Stimulated activated CD4-positive, alpha-beta T cell treated with anti-CD3 and anti-CD28 coated beads, Interleukin-15, amount 100 ng/mL, for 1 hour (primary cell): ENCODE measurements around the gene GPX5.
"Not testable (repeated sequence)": the region's sequence is repeated elsewhere in the genome, so short reads cannot be mapped to it uniquely, and the experiment has no call there.

Experiments
- DNase-seq, 2 donors: peaks; one replicate each; pipeline ENCODE4 v3.0.0-alpha.2; 2020; ENCODE audit warnings: low read depth in 1 of 2, low spot score in 1 of 2

GPX5 gene

GRCh38 chr6:28525496-28526039 is at the start of gene GPX5:
Gene GPX5, plus strand, starts transcription at chr6:28525881. Its CDS starts 133 bp downstream, at chr6:28526014.
- no peak for DNase-seq

DNA sequence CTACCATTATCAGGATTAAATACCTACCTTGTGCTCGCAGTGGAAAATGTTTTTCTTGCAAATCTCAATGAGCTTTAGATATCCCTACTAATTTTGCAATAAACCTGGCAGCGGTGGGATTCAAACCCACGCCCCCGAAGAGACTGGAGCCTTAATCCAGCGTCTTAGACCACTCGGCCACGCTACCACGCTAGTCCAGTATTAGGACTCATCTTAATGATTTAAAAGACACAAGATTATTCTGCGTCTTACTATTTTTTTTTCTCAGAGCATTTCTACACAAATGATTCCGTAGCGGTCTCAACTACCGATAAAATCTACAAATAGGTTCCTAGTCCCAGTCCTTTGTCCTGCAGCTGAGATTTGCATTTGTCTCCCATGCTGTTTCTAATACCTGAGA is 47.2 kb upstream of the GPX5 start:
- DNase-seq, result no peak

DNA sequence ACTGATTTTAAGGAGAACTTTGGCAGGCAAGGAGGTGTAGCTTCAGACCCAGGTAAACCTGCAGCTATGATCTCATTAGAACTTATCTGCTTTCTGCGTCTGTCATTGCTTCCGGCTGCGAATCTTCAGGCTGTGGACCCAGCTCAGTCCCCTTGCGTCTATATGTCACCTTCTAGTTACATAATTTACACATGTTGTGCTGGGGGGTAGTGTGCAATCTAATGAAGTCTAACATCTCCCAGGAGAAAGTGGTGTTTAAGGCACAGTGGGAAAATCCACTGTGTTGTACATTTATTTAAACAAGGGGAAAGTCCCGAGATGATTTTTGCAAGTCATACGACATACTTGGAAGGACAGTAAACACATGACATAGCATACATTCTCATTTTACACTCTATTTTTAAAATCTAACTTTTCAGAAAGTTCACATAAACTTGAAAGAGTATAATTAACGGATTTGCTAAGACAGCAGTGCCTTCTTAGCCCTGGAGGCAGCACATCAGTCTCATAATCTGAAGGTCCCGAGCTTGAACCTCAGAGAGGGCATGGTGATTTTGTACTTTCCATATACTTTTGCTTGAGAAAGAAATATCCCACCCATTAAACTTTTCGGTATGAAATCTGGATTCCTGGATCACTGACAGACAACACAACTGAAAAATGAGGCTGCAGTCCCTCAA is 45.3 kb upstream of the GPX5 start:
- no peak for DNase-seq

DNA sequence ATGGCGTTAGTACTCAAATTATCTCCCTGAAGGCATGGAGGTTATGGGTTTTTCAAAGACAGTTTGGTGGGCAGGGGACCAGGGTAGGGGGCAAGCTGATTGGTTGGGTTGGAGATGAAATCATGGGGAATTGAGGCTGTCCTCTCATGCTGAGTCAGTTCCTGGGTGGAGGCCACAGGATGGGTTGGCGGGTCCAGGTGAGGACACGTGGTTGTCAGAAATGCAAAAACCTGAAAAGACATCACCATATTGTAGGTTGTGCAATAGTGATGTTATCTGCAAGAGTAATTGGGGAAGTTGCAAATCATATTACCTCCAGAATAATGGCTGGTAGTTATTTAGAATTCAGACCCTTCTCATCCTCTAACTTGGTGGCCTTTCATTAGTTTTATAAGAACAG is 40.2 kb upstream of the GPX5 start:
- DNase-seq, result no peak

DNA sequence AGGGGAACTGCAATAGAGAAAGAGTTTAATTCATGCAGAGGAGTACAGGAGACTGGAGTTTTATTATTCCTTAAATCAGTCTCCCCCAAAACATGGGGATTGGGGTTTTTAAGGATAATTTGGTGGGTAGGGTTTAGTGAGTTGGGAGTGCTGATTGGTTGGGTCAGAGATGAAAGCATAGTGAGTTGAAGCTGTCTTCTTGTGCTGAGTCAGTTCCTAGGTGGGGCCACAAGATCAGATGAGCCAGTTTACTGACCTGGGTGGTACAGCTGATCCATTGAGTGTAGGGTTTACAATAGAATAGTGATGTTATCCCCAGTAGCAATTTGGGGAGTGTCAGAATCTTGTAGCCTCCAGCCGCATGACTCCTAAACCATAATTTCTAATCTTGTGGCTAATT is 39.1 kb upstream of the GPX5 start:
- DNase-seq, result no peak

- no peak for DNase-seq
These were observed 38.5 kb upstream of the GPX5 start for GRCh38 chr6:28486988-28487742.

GRCh38 chr6:28488916-28489365 is 36.7 kb upstream of the GPX5 start:
- DNase-seq, result no peak

DNA sequence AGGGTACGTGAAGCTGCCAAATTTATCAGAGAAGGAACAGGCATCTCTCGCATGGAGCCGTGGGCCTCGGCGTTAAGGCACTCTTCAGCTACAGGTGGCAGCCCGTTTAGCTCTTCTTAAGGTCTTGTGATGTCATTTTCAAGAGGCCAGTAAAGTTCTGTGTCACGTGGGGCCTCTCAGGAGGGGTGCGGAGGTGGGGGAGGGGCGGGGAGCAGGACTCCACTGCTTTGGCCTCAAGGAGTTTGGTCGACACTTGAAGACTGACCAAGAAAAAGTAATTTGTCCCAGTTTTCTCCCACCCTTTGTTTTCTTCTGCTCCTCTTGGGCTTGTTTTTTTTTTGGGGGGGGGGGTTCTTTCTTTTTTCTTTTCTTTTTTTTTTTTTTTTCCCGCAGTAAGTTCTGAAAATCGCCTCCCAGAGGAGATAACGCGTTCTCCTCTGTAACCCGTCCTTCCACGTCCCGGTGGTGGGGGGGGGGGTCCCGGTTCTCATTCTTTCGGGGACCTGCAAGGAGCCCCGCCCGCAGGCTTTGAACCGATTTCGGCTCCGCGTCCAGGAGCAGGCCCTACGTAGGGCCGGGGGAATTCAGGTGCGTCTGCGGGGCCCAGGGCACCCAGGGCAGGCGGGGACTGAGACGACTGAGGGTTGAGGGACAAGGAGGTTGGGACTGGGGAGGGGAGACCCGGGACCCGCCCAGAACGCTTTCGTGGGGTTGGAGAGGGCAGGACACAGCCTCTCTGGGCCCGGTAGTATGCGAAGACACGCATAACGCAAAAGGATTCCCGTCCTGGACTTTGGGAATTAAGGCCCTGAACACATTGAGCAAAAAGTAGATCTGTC is 36.1 kb upstream of the GPX5 start:
- DNase-seq, result peak in 1 of 2 donors; percentile 21

DNA sequence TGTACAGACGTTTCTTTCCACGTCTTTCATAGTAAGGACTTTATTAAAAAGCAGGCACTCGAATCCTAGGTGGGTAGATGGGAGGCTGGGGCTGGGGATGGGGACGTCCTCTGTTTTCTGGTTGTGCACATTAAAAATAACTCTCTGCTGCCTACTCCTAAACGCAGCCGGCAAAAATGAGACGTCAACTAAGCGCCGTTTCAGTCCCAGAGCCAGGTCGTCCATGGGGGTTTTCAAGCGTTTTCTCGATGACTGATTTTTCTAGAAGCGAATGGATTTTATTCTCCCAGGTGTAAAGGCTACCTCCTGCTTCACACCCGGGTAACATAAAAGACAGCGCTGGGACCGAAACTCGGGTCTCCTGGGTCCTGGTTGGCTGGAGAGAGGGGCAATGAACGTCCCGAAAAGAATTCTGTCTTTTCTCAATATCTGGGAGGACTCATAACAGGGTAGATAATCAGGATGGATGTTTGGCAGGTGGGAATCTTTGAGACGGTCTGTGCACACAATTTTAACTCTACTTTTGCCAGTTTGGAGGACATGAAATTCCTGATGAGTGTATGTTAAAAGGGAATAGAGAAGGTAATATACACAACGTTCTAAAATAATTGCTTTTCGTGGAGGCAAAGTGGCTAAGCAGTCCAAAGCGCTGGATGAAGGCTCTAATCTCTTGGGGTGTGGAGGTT is 35.3 kb upstream of the GPX5 start:
- DNase-seq, result no peak

- DNase-seq, result no peak
These were observed 33.7 kb upstream of the GPX5 start for GRCh38 chr6:28491984-28492317.

GRCh38 chr6:28496099-28496779 is 29.4 kb upstream of the GPX5 start:
- no peak for DNase-seq

DNA sequence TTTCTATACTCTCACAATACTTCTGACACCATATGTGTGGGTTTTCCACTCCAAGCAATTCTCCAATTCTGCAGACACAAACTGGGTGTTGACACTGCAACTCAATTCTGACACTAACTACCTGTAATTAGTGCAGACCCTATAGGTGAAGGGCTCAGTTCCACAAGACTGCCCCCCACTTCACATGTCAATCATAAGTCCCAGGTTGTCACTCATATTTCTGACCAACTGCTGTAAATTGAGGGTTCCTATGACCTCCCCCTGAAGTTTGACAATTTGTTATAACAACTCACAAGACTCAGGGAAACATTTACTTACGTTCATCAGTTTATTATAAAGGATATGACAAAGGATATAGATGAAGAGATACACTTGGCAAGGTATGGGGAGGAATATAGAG is 28.4 kb upstream of the GPX5 start:
- no peak for DNase-seq

DNA sequence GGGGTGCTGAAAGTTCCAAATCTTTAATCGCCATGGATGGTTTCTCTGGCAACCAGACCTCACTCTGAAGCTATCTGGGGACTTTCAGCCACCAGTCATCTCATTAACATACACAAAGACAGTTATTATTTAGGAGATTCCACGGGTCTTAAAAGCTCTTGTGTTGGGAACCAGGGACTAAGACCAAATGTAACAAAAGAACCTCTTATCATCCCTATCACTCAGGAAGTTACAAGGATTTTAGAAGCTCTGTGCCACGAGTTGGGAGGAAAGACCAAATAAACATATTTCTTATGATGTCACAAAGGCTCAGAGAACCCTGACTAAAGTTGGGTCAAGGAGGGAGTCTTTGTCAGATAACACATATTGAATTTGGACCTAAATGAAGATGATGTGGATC is 27.8 kb upstream of the GPX5 start:
- DNase-seq, result no peak

GRCh38 chr6:28501259-28501658 is 24.4 kb upstream of the GPX5 start:
- DNase-seq, result no peak

- DNase-seq, result not testable (repeated sequence)
These were observed 23.5 kb upstream of the GPX5 start for GRCh38 chr6:28502136-28502535.

DNA sequence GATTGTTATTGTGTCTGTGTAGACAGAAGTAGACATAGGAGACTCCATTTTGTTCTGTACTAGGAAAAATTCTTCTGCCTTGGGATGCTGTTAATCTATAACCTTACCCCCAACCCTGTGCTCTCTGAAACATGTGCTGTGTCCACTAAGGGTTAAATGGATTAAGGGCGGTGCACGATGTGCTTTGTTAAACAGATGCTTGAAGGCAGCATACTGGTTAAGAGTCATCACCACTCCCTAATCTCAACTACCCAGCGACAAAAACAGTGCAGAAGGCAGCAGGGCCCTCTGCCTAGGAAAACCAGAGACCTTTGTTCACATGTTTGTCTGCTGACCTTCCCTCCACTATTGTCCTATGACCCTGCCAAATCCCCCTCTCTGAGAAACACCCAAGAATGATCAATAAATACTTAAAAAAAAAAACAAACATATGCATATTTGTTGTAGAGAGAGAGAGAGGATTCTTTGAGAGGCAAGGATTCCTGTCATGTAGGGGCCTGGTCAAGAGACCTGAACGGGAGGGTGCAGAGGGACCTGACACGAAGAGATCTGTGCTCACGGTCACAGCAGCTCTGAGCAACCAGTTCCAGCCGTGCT is 22.9 kb upstream of the GPX5 start:
- not testable (repeated sequence) for DNase-seq

DNA sequence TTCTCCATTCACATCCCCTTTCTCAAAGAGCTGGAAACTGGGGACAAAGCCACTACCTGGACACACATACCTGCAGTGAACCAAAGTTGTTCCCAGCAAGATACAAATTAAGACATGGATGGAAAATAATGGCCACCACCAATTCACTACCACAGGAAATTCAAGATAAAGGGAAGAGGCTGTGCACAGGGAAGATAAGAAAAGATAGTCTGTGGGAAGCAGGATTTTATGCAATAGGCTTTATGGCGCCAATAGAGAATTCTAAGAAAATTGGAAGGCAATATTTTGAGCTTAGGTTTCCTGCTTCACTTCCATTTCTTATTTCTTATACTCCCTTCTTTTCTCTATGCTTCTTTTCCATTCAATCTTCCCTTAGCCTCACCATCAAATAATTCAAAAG is 19.9 kb upstream of the GPX5 start:
- DNase-seq, result no peak

DNA sequence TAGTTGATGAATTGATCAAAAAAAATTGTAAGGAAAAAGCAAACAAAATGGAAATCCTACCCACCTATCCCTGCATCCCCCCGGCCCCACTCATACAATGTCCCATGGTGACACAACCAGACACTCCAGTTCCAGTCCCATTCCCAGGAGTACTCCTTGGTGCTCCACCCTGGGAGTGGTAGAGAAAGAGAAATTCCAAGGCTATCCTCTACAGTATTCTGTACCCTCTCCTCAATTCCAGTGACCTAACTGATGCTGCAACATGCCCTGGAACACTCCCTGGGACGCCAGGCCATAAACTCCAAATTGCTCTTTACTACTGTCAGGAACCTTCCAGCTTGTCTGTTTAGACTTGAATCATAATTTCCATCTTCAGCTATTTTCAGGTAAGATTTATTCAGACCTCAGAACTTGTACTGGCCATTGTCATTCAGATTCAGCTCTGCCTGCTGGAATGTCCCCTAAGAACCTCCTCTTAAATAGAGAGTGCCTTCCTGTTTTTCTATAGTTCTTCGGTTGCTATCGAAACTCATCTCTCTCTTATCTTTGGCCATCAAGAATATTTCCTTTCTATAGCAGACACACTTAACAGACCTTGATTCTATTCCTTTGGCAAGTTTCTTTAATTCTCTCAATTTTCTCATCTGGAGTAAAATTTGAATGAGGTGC is 18.7 kb upstream of the GPX5 start:
- no peak for DNase-seq

DNA sequence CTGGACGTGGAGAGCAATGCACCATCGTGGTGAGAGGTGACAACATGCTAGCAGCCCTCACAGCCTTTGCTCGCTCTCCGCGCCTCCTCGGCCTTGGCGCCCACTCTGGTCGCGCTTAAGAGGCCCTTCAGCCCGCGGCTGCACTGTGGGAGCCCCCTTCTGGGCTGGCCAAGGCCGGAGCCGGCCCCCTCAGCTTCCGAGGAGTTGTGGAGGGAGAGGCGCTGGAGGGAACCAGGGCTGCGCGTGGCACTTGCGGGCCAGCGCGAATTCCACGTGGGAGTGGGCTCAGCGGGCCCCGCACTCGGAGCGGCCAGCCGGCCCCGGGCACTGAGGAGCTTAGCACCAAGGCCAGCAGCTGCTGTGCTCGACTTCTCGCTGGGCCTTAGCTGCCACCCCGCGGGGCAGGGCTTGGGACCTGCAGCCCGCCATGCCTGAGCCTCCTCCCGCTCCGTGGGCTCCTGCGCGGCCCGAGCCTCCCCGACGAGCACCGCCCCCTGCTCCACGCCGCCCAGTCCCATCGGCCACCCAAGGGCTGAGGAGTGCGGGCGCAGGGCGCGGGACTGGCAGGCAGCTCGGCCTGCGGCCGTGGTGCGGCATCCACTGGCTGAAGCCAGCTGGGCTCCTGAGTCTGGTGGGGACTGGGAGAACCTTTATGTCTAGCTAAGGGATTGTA is 13.9 kb upstream of the GPX5 start:
- no peak for DNase-seq
